Measurements from ENCODE around the gene HK1. TPM values are rescaled to one million over a fixed set of nuclear protein-coding genes. Genes with fewer than 3 reads are reported as not detected.
"Not testable (repeated sequence)": the region's sequence is repeated elsewhere in the genome, so short reads cannot be mapped to it uniquely, and the experiment has no call there.

HK1 gene
- total RNA-seq, 2 experiments from 2014 or later: 153 to 154 TPM

- Mint-ChIP-seq H3K4me3 (no peak overlapping the region), H3K4me1 (ENCODE audit: low read depth) (peaks cover 64% of the 10 kb centered on the region), H3K27ac (peak overlapping the region; percentile 2), H3K27me3 (ENCODE audit: low read depth) (no peaks in the 10 kb centered on the region), H3K36me3 (ENCODE audit: low read depth) (peaks cover 27% of the 10 kb centered on the region), H3K9me3 (ENCODE audit: insufficient read depth) (no peaks in the 10 kb centered on the region)
- ChIA-PET POLR2A (interaction anchor here (1.1 to 1.4 kb wide), 2 partner anchors 13 to 93 kb away, joined by 3 read pairs; no protein-coding TSS in a partner anchor), CTCF (interaction anchor here (0.6 to 1.2 kb wide), 3 partner anchors 18 to 895 kb away, joined by 3 read pairs; no protein-coding TSS in a partner anchor)
- ATAC-seq: no peak
- no peak for DNase-seq
These were observed 43.6 kb downstream of the HK1 start for GRCh38 chr10:69321865-69322264.

DNA sequence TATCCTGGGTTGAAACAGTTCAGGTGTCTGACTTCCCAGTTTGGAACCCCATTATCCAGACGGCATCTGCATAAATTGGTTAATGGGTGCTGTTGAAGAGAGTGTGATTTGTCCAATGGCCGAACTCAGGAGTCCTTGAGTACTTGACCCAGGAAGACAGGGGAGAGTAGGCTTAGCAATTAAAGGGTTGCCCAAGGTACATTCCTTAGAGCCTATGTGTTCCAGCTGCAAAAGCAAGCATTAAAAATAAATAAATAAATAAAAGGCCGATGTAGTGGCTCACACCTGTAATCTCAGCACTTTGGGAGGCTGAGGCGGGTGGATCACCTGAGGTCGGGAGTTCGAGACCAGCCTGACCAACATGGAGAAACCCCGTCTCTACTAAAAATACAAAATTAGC, 44.0 kb downstream of the HK1 start:
- POLR2A ChIA-PET; H3K27ac Mint-ChIP-seq; H3K27me3 Mint-ChIP-seq (ENCODE audit: low read depth); H3K4me3 Mint-ChIP-seq; H3K9me3 Mint-ChIP-seq (ENCODE audit: insufficient read depth); DNase-seq; ATAC-seq: not testable (repeated sequence)
- CTCF ChIA-PET: interaction anchor here (1.2 kb wide), 1 partner anchor 85 kb away, joined by 3 read pairs; no protein-coding TSS in a partner anchor
- Mint-ChIP-seq H3K36me3 (ENCODE audit: low read depth) (peaks cover 27% of the 10 kb centered on the region), H3K4me1 (ENCODE audit: low read depth) (peaks cover 63% of the 10 kb centered on the region)

- Mint-ChIP-seq H3K27ac (no peak overlapping the region), H3K4me3 (no peak overlapping the region), H3K9me3 (ENCODE audit: insufficient read depth) (no peaks in the 10 kb centered on the region), H3K27me3 (ENCODE audit: low read depth) (no peaks in the 10 kb centered on the region), H3K4me1 (ENCODE audit: low read depth) (peaks cover 68% of the 10 kb centered on the region), H3K36me3 (ENCODE audit: low read depth) (peaks cover 27% of the 10 kb centered on the region)
- ChIA-PET POLR2A (interaction anchor here (0.7 kb wide), 1 partner anchor 355 kb away, joined by 3 read pairs; no protein-coding TSS in a partner anchor), CTCF (interaction anchor here (1.1 kb wide), 1 partner anchor 50 kb away, joined by 3 read pairs; no protein-coding TSS in a partner anchor)
- ATAC-seq (no peak), DNase-seq (no peak)
These were observed 45.3 kb downstream of the HK1 start for GRCh38 chr10:69323622-69324021.

- no peak overlapping the region for H3K4me3 Mint-ChIP-seq
- DNase-seq (no peak), ATAC-seq (no peak)
- peaks cover 75% of the 10 kb centered on the region for H3K4me1 Mint-ChIP-seq (ENCODE audit: low read depth)
- POLR2A ChIA-PET: interaction anchor here (0.7 kb wide), 1 partner anchor 356 kb away, joined by 3 read pairs; no protein-coding TSS in a partner anchor
- peaks cover 26% of the 10 kb centered on the region for H3K36me3 Mint-ChIP-seq (ENCODE audit: low read depth)
- no peak overlapping the region for H3K27ac Mint-ChIP-seq
- H3K9me3 Mint-ChIP-seq (ENCODE audit: insufficient read depth): no peaks in the 10 kb centered on the region
- H3K27me3 Mint-ChIP-seq (ENCODE audit: low read depth): no peaks in the 10 kb centered on the region
- CTCF ChIA-PET: interaction anchor here (1.0 kb wide), 1 partner anchor 15 kb away, joined by 3 read pairs; no protein-coding TSS in a partner anchor
These were observed 46.3 kb downstream of the HK1 start for GRCh38 chr10:69324583-69324982.

- CTCF ChIA-PET: interaction anchor here (1.1 kb wide), 1 partner anchor 63 kb away, joined by 3 read pairs; no protein-coding TSS in a partner anchor
- DNase-seq; POLR2A ChIA-PET; H3K4me3 Mint-ChIP-seq; H3K27ac Mint-ChIP-seq; H3K27me3 Mint-ChIP-seq (ENCODE audit: low read depth); H3K9me3 Mint-ChIP-seq (ENCODE audit: insufficient read depth); ATAC-seq: not testable (repeated sequence)
- Mint-ChIP-seq H3K4me1 (ENCODE audit: low read depth) (peaks cover 71% of the 10 kb centered on the region), H3K36me3 (ENCODE audit: low read depth) (peaks cover 28% of the 10 kb centered on the region)
These were observed 47.6 kb downstream of the HK1 start for GRCh38 chr10:69325637-69326523.

- no peak overlapping the region for H3K4me3 Mint-ChIP-seq
- ChIA-PET POLR2A (interaction anchor here (0.7 to 1.6 kb wide), 4 partner anchors 8 to 40 kb away, joined by 3 to 6 read pairs (median 4); no protein-coding TSS in a partner anchor), CTCF (interaction anchor here (0.6 to 2.7 kb wide), 7 partner anchors 8 to 81 kb away, joined by 3 to 17 read pairs (median 7); no protein-coding TSS in a partner anchor)
These were observed 48.4 kb downstream of the HK1 start for GRCh38 chr10:69326692-69327091.

DNA sequence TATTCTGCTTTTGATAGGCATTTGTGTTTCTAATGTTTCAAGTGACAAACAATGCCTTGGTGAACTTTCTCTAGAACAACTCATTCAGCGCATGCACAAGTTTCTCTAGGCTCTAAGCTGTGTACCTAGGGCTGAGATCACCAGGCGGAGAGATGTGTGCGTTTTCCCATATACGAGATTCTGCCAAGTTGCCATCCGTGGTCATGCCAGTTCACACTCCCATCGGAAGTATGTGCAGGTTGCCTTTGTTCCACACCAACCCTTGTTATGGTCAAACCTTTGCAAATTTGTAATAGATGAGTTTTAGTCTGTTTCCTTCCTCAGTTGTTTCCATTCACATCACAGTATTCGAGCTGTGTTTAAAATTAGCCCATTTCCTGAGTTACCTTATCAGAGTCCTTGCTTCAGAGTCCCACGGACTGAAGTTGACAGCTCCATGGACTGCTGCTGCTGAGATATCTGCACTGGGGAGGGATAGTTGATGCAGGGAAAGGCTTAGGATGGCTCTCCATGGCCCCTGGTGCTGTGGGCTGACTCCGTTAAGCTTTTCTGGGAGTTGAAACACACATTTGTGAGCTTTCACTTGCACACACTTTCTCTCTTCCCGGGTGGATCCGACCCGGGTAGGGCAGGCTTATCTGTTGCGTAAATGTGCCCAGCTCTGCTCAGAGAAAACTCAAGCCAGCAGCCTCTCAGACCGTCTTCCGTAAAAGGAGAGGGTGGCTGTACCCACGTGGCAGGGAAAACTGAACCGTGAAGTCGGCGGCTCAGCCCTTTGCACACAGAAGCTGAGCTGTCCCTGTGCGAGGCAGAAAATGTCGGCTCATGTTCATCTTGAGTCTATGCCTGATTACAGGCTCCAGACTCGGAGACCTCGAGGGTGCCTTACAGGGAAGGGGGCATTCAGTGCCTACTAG, 49.4 kb downstream of the HK1 start:
- ATAC-seq (peak; percentile 73), DNase-seq (peak; percentile 47)
- no peaks in the 10 kb centered on the region for H3K27me3 Mint-ChIP-seq (ENCODE audit: low read depth)
- peak overlapping the region; percentile 71 for H3K27ac Mint-ChIP-seq
- H3K4me3 Mint-ChIP-seq: peak overlapping the region; percentile 58
- H3K36me3 Mint-ChIP-seq (ENCODE audit: low read depth): peaks cover 27% of the 10 kb centered on the region
- H3K9me3 Mint-ChIP-seq (ENCODE audit: insufficient read depth): no peaks in the 10 kb centered on the region
- POLR2A ChIA-PET: interaction anchor here (0.7 to 1.6 kb wide), 5 partner anchors 9 to 47 kb away, joined by 3 to 6 read pairs (median 3); no protein-coding TSS in a partner anchor
- CTCF ChIA-PET: interaction anchor here (0.6 to 2.7 kb wide), 10 partner anchors 9 to 788 kb away, joined by 3 to 17 read pairs (median 5); no protein-coding TSS in a partner anchor
- H3K4me1 Mint-ChIP-seq (ENCODE audit: low read depth): peaks cover 64% of the 10 kb centered on the region

More at GRCh38 chr10:69326692-69327091, 48.4 kb downstream of the HK1 start:
- Mint-ChIP-seq H3K36me3 (ENCODE audit: low read depth) (peaks cover 25% of the 10 kb centered on the region), H3K4me1 (ENCODE audit: low read depth) (peaks cover 68% of the 10 kb centered on the region), H3K27ac (no peak overlapping the region), H3K9me3 (ENCODE audit: insufficient read depth) (no peaks in the 10 kb centered on the region), H3K27me3 (ENCODE audit: low read depth) (no peaks in the 10 kb centered on the region)
- no peak for DNase-seq
- ATAC-seq: no peak

- ATAC-seq (peak; percentile 17), DNase-seq (no peak)
- Mint-ChIP-seq H3K36me3 (ENCODE audit: low read depth) (peaks cover 29% of the 10 kb centered on the region), H3K27me3 (ENCODE audit: low read depth) (no peaks in the 10 kb centered on the region), H3K9me3 (ENCODE audit: insufficient read depth) (no peaks in the 10 kb centered on the region), H3K4me1 (ENCODE audit: low read depth) (peaks cover 65% of the 10 kb centered on the region), H3K4me3 (peak overlapping the region; percentile 58), H3K27ac (peak overlapping the region; percentile 71)
- ChIA-PET CTCF (interaction anchor here (1.0 to 2.7 kb wide), 7 partner anchors 9 to 787 kb away, joined by 3 to 17 read pairs (median 7); no protein-coding TSS in a partner anchor), POLR2A (interaction anchor here (1.6 kb wide), 1 partner anchor 11 kb away, joined by 6 read pairs; no protein-coding TSS in a partner anchor)
These were observed 50.1 kb downstream of the HK1 start for GRCh38 chr10:69328380-69328735.

GRCh38 chr10:69328888-69329287, 50.6 kb downstream of the HK1 start:
- H3K9me3 Mint-ChIP-seq (ENCODE audit: insufficient read depth); H3K27me3 Mint-ChIP-seq (ENCODE audit: low read depth); ATAC-seq; POLR2A ChIA-PET; H3K4me3 Mint-ChIP-seq; DNase-seq: not testable (repeated sequence)
- peak overlapping the region; percentile 10 for H3K27ac Mint-ChIP-seq
- H3K4me1 Mint-ChIP-seq (ENCODE audit: low read depth): peaks cover 65% of the 10 kb centered on the region
- CTCF ChIA-PET: interaction anchor here (2.3 to 2.7 kb wide), 2 partner anchors 11 to 63 kb away, joined by 15 to 17 read pairs; no protein-coding TSS in a partner anchor
- H3K36me3 Mint-ChIP-seq (ENCODE audit: low read depth): peaks cover 32% of the 10 kb centered on the region

GRCh38 chr10:69329721-69330178, 51.5 kb downstream of the HK1 start:
- Mint-ChIP-seq H3K4me3 (no peak overlapping the region), H3K9me3 (ENCODE audit: insufficient read depth) (no peaks in the 10 kb centered on the region), H3K27ac (no peak overlapping the region), H3K36me3 (ENCODE audit: low read depth) (peaks cover 32% of the 10 kb centered on the region), H3K4me1 (ENCODE audit: low read depth) (peaks cover 67% of the 10 kb centered on the region), H3K27me3 (ENCODE audit: low read depth) (no peaks in the 10 kb centered on the region)
- ATAC-seq (no peak), DNase-seq (no peak)
- ChIA-PET CTCF (no interaction called here), POLR2A (no interaction called here)

DNA sequence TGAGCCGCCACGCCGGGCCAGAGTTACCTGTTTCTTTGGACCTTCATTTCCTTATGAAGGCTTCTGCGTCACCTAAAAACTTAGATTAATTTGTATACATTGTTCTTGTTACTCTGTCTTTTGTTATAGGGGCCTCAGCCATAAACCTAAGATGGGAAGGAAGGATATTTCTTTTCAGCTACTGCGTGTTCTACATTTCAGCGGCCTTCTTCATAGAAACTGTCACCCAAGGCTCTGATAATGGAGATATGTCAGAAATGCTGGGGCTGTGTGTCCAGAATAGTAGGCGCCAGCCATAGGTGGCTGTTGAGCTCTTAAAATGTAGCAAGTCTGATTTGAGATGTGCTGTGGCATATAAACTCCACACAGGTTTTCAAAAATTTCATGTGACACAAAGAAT, 52.9 kb downstream of the HK1 start:
- Mint-ChIP-seq H3K27ac (no peak overlapping the region), H3K27me3 (ENCODE audit: low read depth) (no peaks in the 10 kb centered on the region), H3K4me1 (ENCODE audit: low read depth) (peaks cover 71% of the 10 kb centered on the region), H3K36me3 (ENCODE audit: low read depth) (peaks cover 38% of the 10 kb centered on the region), H3K4me3 (no peak overlapping the region), H3K9me3 (ENCODE audit: insufficient read depth) (no peaks in the 10 kb centered on the region)
- ATAC-seq: no peak
- ChIA-PET POLR2A (interaction anchor here (0.6 kb wide), 1 partner anchor 34 kb away, joined by 3 read pairs; no protein-coding TSS in a partner anchor), CTCF (no interaction called here)
- DNase-seq: no peak
